GM19035 (cell line): ENCODE results near the gene PARD3B.

Experiments
- ATAC-seq: cut with Tn5 transposase; IDR thresholded peaks from one replicate; pipeline ENCODE4 v1.9.1; 2021; ENCODE audit not compliant: unreplicated experiment

The PARD3B gene, protein sequence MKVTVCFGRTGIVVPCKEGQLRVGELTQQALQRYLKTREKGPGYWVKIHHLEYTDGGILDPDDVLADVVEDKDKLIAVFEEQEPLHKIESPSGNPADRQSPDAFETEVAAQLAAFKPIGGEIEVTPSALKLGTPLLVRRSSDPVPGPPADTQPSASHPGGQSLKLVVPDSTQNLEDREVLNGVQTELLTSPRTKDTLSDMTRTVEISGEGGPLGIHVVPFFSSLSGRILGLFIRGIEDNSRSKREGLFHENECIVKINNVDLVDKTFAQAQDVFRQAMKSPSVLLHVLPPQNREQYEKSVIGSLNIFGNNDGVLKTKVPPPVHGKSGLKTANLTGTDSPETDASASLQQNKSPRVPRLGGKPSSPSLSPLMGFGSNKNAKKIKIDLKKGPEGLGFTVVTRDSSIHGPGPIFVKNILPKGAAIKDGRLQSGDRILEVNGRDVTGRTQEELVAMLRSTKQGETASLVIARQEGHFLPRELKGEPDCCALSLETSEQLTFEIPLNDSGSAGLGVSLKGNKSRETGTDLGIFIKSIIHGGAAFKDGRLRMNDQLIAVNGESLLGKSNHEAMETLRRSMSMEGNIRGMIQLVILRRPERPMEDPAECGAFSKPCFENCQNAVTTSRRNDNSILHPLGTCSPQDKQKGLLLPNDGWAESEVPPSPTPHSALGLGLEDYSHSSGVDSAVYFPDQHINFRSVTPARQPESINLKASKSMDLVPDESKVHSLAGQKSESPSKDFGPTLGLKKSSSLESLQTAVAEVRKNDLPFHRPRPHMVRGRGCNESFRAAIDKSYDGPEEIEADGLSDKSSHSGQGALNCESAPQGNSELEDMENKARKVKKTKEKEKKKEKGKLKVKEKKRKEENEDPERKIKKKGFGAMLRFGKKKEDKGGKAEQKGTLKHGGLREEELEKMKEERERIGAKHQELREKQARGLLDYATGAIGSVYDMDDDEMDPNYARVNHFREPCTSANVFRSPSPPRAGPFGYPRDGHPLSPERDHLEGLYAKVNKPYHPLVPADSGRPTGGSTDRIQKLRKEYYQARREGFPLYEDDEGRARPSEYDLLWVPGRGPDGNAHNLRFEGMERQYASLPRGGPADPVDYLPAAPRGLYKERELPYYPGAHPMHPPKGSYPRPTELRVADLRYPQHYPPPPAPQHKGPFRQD (N-terminal part only)

DNA sequence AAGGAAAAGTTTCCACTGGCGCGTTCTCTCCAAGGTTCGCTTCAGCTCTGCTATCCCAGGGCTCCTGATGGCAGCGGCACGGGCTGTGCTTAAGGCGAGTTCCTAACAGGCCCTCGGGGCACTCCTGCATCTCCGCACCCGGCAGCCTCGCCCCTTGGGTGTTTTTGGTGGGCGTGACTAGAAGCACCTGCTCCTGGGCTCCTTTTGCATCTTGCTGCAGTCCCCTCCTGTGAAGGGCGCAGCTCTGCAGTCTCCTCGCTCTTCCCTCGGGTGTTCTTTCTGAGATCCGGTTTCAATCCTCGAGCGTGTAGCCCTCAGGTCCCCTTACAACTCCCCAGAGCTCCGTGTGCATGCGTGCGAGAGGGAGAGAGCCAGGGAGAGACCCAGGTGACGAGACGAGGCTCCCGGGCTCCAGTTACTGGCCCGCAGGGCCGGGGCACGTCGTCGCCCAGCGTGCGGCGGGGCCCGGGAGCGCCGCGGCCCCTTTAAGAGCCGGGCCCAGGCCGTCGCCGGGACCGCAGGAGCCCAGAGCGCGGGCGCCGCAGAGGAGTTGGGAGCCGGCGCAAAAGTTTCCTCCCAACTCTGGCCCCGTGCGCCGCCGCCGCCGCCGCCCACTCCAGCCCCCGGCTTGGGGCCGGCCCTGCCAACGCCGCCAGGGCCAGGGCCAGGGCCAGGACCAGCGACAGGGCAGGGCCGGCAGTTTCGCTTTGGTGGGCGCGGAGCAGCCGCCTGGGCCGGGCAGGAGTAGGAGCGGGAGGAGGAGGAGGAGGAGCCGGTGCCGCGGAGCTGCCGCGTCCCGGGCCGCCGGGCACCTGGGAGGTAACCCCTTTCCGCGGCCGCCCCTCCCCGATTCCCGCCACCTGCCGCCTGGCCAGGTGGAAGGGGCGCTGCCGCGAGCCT lies at the start of gene PARD3B:
Gene PARD3B, plus strand, starts transcription at position 515 of the 900 bp plus-strand sequence. CDS start 525 bp downstream, outside the sequence.
- ATAC-seq = peak; percentile 80

DNA sequence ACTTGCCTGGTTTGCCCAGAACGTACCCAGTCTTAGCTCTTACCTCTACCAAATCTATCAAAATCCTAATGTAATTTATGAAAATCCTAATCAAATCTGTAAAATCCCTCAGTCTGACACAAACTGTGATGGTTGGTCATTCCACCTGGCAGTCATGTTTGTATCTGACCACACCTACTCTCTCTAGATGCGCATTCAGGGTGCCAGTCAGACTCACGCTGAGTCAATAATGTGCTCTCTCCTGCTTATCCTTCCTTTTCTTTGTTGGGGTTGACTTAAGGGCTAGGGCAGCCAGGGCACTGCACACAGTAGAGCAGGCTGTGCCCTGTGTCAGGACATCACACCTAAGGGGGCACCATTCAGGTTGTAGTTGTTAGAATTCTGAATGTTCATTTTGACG lies 48.5 kb upstream of the PARD3B start:
- no peak for ATAC-seq

DNA sequence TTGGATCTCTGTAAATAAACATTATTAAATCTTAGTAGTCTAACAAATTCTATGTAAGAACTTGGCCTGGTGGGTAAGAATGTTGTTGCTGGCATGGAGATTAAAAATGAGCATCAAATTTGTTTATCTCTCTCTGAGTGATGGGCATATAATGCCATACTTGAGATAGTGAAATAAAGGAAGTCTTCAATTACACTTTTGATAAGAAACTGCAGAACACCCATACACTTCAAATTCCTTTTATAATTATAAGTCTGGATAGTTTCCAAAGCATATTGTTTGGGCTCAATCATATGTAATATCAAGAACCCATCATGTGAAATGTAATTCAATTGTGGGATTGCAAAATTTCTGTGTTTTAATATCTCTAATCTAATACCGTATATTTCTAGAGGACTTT lies 47.4 kb upstream of the PARD3B start:
- ATAC-seq = no peak

DNA sequence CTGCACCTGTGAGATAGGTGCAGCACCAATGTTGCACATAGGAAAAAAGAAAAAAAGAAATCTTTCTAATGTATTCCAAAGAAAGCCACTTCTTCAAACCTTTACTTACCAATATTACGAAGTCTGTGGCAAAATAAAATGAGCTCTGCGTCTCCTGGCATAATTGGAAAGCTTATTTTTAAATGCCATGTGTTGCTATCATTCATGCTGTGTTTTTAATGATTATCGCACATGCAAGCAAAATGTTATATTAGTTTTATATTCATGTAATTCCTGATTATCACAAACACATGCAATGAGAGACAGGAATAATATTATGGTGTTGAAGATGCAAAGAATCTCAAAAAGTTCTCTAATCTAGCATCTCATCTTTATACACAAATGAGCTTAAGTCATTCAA lies 47.0 kb upstream of the PARD3B start:
- no peak for ATAC-seq

DNA sequence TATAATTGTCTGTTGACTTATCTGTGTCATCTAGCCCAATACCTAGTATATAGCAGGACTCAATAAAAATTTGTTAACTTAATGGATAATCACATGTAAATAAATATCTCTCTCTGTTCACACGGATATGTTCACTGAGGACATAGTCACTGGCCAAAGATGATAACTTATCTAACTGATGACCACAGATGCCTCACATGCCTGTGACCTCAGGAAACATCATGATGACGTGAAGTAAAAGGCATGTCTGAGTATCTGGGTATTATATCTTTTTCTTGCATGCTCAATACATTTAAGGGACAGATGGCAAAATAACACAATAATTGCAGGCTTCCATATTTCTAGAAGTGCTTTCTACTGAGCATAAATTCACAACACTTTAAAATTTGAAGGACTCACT lies 41.4 kb upstream of the PARD3B start:
- ATAC-seq = no peak

DNA sequence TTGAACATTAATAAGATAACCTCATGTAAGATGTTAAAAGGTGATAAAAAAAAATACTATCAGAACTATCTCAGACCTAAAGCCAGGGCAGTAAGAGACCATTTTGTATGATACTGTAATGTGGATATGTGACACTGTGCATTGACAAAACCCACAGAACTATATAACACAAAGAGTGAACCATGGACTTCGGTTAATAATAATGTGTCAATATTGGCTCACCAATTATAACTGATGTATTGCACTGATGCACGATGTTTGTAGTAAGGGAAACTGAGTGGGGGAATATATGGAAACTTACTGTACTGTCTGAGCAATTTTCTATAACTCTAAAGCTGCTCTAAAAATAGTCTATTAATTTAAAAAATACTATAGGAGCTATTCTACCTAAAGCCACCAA lies 40.7 kb upstream of the PARD3B start:
- no peak for ATAC-seq

DNA sequence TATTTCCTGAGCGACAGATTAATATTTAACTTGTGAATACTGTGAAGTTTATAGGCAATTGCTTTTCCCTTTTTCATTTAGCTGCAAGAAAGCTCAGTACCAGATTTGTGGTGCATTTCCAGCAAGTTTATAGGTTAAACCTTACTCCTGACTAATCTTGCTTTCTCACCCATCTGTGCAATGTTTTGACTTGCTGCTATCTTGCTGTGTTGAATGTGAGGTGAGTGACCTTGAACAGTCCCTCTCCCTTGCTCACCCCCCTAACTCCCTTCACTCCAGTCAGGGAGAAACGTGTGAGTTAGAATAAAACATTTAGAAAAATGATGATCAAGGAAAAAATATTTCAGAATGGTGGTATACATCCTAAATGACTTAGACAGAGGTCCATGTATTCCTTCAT lies 39.8 kb upstream of the PARD3B start:
- ATAC-seq = no peak

DNA sequence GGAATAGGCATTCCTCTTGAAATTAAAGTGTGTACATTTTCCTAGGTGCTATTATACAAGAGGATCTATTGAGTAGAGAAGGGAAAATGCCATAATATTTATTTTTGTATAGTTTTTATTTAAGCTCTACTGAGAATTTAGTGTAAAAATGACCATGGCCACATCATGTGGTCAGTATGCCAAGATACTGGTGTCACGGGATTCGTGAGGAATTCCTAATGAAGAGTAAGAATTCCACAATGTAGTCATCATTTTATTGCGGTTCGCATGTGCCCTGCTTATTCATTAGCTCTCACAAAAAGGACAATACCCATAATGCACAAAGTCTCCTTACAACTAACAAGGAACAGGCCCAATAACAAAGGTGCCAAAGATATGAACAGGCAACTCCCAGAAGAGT lies 39.3 kb upstream of the PARD3B start:
- no peak for ATAC-seq

DNA sequence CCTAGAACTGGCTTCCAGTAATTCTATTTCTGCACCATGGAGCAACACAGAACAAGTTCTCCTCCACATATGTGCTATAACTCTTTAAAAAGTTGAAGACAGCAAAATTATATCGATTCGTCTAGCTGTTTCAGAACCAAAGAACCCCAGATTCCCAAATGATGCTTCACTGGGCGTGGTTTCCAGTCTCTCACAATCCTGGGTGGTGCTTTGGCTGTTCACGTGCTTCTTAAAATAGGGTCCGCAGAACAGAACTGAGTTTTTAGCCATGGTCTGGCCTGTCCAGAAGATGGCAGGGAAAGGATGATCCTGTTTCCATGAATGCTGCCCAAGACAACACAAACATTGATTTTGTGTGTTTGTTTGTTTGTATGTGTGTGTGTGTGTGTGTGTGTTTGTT lies 37.6 kb upstream of the PARD3B start:
- no peak for ATAC-seq

DNA sequence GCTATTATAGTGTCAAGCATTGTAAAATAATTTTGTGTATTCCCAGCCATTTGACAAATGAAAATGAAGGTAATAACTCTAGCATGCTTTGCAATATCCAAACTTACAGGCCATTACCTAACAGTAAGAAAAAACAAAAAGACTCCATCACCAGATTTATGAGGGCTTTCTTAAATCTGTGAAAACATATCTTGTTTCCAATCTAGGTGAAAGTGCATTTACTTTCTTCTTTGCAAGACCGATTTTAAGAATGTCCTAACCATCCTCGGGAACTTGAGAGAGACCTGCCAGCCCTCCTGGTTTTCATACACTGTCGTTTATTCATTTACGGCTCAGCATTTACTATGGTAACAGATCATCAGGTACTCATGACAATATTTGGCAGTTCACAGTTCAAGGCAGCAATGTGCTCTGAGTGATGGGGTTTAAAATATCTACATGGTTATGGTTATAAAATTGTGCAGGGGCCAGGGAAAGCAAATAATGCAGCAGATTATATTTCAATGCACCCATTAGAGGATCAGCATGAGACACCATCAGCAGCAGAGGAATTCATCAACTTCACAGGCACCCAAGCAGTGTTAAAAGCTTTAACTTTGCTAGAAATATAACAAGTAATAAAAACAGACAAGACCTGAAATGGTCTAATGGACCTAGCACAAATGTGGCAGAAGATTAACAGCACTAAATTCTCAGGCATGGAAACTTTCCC lies 34.4 kb upstream of the PARD3B start:
- no peak for ATAC-seq

DNA sequence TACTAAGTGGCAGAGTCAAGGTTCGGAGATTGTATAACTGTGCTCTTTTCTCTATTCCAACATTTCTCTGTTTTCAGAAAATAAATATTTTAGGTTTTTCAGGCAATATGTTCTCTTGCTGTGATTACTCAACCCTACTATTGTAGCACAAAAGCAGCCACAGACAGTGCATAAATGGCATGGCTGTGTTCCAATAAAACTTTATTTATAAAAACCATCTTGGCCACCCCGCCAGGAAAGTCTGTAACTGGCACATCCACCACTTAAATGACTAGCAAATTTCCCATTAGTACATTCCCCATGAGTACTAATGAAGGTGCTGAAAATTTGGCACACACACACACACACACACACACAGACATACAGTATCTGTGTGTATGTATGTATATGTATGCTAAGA lies 30.8 kb upstream of the PARD3B start:
- ATAC-seq = no peak

DNA sequence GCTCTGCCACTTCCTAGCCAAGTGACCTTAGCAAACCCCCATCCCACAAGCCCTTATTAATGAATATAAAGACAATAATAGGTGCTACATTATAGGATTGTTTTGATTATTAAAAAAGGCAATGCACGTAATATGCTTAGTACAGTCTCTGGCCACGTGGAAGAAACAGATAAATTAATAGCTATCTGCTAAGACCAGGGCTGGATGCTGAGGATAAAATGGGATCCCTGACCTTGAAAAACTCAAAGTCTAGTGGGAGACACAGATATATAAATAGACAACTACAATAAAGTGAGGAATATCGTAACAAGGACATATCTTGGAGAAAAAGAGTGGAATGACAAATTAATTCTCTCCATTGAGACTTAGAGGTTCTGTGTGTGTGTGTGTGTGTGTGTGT lies 29.9 kb upstream of the PARD3B start:
- no peak for ATAC-seq

DNA sequence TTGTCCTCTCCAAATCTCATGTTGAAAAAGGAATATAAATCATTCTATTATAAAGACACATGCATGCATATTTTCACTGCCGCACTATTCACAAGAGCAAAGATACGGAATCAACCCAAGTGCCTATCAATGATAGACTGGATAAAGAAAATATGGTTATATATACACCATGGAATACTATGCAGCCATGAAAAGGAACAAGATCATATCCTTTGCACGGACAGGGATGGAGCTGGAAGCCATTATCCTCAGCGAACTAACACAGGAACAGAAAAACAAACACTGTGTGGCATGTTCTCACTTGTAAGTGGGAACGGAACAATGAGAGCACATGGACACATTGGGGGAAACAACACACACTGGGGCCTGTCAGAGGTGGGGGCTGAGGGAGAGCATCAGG lies 28.1 kb upstream of the PARD3B start:
- no peak for ATAC-seq

DNA sequence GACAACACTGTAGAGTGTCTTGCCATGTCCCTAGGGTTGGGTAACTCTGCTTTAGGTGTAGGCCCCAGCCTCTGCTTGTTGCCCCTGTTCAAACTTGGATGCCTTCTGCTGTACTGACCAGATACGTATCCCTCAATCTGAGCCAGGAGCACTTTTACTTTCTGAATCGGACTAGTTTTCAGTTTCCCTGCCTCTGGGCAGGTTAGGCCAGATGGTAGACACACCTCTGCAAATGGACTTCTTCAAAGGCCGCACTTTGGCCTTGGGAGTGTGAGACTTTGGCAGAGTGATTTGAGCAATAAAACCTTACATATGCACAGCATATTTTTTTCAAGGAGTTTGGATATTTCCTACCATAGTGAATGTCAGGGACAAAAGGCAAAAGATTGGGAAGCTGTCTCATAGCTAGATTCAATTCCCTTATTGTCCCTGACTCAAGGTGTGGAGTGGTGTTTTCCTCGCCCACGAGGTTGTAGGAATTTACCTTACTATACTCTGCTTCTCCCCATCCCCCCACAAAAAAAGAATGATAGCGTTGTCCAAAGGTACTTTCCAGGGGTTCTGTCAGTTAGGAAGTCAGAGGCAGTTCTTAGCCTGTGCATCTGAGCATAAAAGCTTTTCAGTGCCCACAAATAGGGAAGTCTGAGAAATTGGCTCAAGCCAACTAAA lies 15.3 kb upstream of the PARD3B start:
- ATAC-seq = no peak

DNA sequence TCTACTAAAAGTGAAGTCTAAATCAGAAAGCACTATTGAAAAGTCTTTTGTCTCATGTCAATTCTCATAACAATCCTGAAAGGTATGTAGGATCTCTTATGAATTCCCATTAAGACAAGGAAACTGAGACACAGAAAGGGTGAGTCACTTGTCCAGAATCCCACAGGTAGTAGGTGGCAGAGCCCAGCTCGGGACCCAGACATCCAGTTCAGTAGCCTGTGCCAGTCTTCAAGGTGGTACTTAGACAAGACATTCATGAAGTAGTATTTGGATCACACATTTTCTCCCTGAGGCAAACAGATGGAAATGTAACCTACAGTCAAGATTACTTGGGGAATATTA lies 14.8 kb upstream of the PARD3B start:
- ATAC-seq = no peak

DNA sequence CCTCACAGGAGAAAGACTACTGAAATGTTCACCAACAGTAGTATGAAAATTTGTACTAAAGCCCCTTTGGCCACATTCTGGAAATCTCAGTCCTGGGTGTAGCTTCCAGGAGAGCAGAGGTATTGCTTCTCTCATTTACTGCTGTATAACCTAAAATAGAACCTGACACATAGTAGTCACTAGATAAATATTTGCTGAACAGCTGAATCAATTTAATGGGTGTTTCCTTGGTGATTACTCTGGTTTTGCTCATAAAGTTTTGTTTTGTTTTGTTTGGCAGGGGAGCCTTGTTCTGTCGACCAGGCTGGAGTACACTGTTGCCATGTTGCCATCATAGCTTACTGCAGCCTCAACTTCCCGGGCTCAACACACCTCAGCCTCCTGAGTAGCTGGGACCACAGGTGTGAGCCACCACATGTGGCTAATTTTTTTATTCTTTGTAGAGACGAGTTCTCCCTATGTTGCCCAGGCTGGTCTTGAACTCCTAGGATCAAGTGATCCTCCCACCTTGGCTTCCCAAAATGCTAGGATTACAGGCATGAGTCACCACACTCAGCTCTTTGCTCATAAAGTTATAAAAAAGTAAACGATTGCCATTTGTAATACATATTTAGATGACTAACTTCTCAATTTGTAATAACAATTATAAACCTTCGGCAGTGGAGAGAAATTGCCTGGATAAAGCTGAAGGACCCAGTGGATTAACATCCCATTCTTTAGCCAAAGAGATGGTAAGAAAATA lies 11.5 kb upstream of the PARD3B start:
- ATAC-seq = no peak

DNA sequence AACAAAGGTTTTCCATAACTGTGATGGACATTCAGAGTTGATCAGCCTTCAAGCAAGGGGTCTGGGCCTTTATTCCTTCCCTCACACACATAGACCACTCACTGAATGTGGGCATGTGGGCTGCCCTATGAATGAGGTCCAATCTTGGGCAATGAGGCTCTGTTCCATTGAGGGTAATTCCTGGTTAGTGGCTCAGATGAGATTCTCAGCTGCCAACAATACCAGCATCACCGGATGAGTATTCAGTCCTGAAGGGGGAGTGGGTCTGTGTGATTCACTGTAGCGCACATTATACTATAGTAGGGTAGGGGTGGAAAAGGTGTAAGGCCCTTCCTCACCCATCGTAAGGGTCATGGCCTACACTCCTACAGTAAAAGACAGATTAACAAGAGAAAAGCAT lies 9.9 kb upstream of the PARD3B start:
- no peak for ATAC-seq

DNA sequence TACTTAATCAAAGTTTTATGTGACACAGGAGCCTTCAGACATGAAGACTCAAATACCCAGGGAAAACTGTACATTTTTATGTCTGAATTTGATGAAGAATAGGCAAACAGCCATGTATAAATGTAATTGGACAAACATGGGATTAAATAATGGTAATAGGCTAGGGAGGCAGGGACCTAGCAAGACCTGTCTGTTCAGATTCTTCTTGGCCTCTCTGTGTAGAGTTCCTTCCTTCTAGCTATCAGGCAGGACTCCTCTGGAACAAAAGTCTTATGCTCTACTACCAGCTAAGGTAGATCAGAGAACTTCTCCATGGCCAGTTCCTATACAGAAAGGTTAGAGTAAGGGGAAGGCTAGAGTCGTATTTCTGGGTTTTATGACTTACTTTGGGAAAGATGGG lies 9.5 kb upstream of the PARD3B start:
- ATAC-seq = no peak
